Right renal cortex interstitium (tissue), 3 donors: Measurements from ENCODE around the gene AP1S3. TPM values are rescaled to one million over a fixed set of nuclear protein-coding genes. Genes with fewer than 3 reads are reported as not detected.

Experiments
- DNase-seq, 3 donors: peaks; one replicate each; pipeline ENCODE4 v3.0.0-alpha.2; 2013; ENCODE audit warnings: low read depth in 3 of 3, low spot score in 2 of 3
- polyA plus RNA-seq, 3 donors: library from polyadenylated mRNA; unstranded; fragments of 120-200 nt; gene quantifications; one replicate each; pipeline ENCODE4 v1.2.1, GENCODE V29; 2013; ENCODE audit not compliant: insufficient read length in 3 of 3

AP1S3 gene
- polyA plus RNA-seq, 3 donors: 11.2 to 13.5 (median 12.6) TPM

DNA sequence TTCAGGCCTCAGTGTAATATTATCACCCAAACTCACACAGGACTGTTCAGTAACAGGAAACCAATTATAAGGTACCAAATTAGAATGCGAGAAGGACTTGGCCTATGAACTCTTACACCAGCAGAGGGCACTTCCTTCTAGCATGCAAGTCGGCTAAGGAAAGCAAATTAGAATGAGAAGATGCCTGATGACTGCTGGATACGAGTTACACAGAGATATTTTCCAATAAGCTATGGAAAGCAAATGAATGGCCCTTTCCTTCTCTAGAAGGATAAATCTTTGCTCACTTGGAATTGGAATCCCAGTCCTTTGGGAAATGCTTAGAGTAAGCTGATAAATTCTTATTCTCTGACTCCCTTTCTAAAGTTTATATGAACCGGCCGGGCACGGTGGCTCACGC is 109.8 kb downstream of the AP1S3 start:
- DNase-seq: no peak

DNA sequence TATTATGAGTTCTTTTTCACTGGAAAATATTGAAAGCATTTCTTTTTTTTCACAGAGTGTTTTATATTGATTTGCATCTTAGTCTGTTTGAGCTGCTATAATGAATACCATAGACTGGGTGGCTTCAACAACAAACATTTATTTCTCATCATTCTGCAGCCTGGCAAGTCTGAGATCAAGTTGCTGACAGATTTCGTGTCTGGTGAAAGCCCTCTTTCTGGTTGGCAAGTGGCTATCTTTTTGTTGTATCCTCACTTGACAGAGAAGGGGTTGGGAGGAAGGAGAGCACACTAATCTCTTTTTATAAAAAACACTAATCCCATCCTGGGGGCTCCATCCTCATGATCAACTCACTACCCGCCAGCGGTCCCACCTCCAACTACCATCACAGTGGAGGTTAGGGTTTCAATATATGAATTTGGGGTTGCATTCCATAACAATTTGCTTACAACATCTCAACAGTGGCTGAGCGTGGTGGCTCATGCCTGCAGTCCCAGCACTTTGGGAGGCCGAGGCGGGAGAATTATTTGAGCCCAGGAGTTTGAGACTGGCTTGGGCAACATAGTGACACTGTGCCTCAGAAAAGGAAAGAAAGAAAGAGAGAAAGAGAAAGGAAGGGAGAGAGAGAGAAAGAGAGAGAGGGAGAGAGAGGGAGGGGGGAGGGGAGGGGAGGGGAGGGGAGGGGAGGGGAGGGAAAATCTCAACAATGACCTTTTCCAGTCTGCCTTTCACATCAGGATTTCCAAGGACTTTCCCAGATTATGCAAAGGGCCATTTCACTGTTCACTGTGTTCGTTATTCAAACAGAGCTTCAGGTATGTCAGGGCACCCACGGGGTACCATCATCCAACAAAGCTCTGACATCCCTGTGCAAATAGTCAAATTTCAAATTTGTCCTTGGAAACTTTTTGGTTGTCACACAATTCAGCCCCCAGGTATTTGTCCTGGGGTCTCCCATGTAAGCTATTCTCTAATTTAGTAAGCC is 111.1 kb downstream of the AP1S3 start:
- DNase-seq: no peak

DNA sequence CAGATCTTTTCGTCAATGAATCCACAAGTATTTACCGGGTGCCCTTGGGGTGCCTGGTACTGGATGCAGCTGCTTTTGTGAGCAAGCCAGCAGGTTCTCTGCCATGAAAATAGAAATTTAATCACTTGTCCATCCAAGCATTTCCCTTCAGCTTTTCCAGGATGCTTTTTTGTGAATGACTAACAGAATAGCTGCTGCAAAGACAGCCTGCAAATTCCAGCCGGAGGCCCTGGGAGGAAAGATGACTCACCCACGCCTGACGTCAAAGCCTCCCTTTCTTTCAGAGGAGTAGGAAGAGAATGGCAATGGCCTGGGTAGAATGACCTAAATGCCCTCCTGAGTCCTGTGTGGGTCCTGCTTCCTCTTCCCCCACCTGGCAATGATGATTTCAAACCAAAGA is 111.9 kb downstream of the AP1S3 start:
- peak; percentile 64 to 76 (median 72) for DNase-seq

DNA sequence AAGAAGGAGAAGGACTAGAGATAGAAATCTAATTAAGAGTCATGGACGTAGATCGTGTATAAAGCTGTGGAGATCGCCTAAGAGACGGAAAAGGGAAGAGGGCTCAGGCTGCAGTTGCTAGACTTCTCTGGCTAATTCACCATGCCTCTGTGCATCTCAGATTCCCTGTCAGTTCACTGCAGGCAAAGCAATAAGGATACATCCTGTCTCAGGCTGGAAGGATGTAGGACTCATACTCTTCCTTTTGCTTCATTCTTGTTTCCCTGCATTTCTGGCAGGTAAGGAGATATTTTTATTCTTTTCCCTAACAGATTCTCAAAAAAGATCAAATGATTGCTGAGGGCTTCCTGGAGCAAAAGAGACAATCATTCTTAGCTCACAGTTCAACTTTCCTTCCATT is 112.5 kb downstream of the AP1S3 start:
- no peak for DNase-seq

DNA sequence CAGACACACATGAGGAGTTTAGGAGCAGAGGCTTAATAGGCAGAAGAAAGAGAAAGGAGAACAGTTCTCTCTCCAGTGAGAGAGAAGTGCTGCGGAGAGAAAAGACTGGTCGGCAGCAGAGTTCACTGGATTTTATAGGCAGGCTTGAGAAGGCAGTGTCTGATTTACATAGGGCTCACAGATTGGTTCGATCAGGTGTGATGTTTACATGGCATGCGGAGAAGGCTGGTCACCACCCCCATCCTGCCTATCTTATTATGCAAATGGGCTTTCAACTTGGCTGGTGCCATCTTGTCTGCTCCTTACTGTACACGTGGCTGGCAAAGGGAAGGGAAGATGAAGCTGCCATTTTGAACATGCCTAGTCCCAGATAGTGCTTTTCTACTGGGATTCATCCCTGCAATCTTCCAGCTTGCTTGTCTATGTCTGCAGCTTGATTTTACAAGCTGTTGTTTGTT is 113.4 kb downstream of the AP1S3 start:
- DNase-seq: no peak

DNA sequence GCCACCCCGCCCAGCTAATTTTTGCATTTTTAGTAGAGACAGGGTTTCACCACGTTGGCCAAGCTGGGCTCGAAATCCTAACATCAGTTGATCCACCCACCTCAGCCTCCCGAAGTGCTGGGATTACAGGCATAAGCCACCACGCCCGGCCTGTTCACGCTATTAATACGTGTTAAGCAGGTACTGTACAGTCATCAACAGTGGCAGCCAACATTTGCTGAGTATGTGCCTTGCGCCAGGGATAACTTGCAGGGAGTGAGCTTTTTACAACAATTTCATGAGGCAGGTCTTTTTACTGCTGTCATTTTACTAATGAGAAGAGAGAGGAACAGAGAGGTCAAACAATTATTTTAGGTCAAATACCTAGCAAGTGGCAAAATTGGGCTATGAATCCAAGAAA is 115.2 kb downstream of the AP1S3 start:
- DNase-seq: no peak

DNA sequence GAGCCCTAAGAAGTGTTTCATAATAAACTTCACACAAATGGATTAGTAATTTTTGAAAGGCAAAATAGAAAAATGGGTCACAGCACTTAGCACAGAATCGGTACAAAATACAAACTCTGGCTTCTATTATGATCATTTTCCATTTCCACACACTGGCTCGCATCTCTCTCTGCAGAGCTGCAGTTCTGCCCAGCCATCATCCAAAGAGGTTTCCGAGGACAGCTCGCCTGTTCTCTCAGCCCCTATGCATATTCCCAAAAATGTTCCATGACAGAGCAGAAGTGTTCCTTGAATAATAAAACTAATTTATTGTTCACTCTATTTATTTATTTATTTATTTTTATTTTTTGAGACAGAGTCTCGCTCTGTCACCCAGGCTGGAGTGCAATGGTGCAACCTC is 115.6 kb downstream of the AP1S3 start:
- DNase-seq: no peak

DNA sequence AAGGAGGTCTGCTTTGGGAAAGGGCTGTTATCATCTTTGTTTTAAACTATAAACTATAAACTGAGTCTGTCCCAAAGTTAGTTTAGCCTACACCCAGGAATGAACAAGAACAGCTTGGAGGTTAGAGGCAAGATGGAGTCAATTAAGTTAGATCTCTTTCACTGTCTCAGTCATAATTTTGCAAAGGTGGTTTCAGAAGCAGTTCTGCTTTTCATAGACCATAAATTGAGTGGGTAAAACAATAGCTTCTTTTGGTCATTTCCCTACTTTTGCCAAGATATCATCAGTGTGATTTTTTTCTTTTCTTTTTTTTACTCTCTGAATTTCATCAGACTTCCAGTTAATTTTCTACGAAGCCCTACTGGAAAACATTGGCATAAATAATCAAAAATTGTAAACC is 117.0 kb downstream of the AP1S3 start:
- no peak for DNase-seq

DNA sequence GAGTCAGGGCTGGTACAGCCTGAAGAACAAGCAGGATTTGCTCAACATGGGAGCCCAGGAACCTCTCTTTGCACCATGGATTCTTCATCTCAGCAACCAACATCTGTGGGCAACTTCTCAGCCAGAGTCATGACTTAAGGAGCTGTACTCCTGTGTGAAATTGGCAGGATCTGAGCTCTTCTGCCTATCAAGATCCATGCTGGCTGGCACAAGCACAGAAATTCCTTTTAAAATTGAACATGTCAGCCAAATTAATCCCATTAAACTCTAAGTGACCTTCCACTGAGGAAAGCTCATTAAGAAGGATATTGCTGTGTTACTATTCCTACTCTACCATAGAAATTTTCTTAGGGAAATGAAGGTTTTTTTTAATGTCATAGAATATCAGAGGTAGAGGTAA is 124.7 kb downstream of the AP1S3 start:
- no peak for DNase-seq

DNA sequence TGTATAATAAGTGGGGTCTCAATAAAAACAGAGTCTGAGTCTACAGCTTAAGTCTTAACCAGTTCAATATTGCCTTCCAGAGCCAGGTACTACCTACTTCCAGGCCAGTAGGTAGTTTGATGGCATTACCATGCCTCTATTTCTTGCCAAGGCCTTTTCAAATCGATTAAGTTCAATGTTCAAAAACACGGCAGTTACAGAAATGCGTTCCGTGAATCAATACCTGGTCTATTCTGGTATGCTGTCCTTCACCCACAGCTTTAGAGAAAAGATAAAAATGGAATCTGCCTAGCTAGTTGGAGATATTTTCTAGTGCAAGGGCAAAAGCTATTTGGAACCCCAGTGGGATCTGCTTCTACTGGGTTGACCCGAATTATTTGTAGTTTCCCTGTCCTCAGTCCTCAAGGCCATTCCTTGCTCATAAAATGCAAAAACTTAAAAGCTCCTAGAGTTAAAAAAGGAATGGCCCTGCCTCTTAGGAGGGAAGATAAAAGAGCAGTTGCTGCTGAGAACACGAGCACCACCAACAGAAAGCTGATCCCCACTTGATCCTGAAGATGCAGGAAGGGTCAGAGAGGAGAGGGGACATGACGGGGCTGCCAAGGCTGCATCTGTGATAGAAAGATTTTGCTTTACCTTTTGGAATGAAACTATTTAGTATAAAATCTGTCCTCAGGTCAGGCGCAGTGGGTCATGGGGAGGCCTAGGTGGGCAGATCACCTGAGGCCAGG is 125.6 kb downstream of the AP1S3 start:
- DNase-seq: no peak

Other genes with a start within 250 kb of the AP1S3 start
- under 1 TPM; 0.31 to 0.44 (median 0.36) TPM for gene SCG2, start 235.2 kb downstream of the AP1S3 start, polyA plus RNA-seq
- 10 to 100 TPM; 60.4 to 60.9 (median 60.8) TPM for gene WDFY1, start 107.8 kb upstream of the AP1S3 start, polyA plus RNA-seq
- 10 to 100 TPM; 38.7 to 40.1 (median 40.1) TPM for gene MRPL44, start 119.9 kb upstream of the AP1S3 start, polyA plus RNA-seq
- 100 to 1,000 TPM; 118 to 171 (median 121) TPM for gene SERPINE2, start 201.7 kb upstream of the AP1S3 start, polyA plus RNA-seq